GM18511 (cell line): ENCODE data around the gene LY6G6D.
"Not testable (repeated sequence)": the region's sequence is repeated elsewhere in the genome, so short reads cannot be mapped to it uniquely, and the experiment has no call there.

Source experiments
- ATAC-seq: cut with Tn5 transposase; IDR thresholded peaks from one replicate; pipeline ENCODE4 v1.9.1; 2021; ENCODE audit warnings: mild to moderate bottlenecking, moderate library complexity; ENCODE audit not compliant: unreplicated experiment

LY6G6D gene

DNA sequence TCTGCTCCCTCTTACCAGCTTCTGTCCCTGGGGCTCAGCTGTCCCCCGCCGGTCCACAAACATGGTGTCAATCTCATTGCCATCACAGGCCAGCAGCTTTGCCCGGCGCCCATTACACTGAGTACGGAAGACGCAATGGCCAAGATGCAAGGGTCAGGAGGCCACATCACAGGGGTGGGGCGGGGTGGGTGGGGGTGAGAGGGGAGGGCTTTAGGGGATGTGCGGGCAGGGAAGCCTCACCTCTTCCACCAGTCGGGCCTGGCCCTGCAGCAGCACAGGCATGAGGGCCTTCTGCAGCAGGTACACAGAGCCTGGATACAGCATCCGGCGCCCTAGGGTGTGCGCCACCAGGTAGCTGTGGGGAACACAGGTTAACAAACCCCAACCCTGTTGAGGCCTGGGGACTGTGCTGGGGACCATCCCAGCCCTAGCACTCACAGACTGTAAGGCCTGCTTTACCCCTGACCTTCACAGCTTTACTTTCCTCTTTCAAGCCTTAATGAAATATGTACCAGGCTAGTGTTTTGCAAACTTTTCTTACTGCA lies 23.5 kb upstream of the LY6G6D start:
- no peak for ATAC-seq

DNA sequence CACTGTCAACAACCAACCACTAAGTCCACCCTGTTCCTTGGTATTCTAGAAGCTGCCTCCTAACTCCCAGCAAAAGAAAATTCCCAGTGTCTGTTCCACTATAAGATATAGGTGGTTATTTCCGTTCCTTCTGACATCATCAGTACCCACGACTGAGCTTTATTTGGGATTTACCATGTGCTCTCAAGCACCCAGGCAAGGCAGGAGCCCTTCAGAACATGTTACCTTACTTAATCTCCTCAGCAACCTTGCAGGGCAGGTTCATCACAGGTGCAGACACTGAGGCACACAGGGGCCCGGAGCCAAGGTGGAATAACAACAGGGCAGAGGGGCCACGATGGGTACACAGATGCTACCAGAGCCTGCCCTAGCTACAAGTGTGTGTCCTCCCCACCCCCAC lies 22.8 kb upstream of the LY6G6D start:
- ATAC-seq = no peak

DNA sequence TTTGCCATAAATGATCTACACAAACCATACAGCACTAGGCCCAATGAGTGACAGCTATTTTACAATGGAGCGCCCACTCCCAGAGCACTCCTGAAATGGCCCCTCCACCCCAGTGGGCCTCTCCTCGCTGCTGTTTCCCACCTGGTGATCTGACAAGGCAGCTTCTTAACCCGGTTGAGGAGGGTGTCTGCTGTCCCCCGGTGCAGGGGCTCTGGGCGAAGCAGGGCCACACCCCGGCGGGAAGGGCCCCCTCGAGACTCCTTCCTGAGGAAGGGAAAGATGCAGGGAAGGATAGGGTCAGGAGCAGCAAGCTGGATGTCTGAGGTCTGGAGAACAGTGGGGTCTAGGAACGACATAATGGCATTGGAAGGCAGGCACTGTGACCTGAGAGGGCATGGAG lies 22.3 kb upstream of the LY6G6D start:
- ATAC-seq = no peak

DNA sequence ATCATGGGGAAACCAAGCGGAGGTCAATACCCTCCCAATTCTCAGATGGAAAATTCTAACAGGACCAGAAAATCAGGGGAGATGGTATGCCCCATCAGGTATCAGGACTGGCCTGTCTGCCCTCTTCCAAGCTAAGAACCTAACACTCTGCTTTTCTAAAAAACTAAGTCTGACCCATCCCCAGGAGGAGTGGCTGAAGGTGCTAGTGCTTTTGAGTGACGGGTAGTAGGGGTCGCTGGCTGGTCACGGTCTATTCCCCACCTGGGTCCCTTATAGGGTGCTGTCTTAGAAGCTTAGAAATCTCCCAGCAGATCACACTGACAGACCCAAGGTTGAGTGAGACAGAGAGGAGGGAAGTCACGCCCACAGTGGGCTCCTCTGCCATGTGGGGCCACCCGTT lies 21.6 kb upstream of the LY6G6D start:
- no peak for ATAC-seq

DNA sequence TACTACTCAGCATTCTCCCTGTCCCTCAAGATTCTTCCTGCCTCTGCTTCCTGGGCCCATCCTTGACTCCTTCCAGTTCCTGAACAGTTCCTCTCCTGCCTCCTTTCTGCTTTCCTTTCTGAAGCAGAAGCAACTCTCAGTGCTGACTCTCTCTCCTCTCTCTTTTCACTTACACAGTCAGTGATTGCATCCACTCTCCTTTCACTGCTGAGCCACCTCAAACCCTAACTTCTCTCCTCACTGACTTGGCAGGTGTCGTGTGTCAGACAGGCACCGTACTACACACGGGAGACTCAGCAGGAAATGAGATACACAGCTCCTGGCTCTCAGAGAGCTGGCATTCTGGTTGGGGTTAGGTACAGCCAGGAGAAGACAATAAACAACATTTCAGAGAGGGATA lies 17.6 kb upstream of the LY6G6D start:
- no peak for ATAC-seq

DNA sequence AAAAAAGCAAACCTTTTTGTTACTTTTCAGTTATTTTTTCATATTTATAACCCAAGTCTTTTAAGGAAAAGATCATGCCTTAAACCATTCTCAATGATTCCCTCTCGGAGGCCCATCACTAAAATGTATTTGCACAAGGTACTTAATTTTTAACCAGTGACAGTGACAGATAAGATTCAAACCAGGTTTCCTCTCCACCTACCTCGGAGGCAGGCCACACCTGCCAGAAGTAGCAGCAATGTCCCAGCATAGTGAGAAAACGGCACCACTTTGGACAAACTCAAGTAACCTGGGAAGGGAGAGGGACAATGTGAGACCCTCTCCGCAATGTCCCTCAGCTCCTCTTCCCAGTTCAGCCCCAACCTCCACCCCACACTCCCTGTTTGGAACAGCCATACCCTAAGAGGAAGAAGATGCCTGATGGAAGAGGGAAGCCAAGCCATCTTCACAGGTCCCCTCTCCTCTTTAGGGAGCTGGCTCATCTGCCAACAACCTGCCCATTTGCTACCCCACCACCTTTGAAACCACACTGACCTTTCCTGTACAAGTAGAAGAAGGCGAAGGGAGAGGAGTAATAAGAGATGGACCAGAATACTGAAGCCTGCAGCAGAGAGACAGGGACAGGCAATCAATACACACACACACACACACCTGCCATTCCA lies 14.3 kb upstream of the LY6G6D start:
- no peak for ATAC-seq

DNA sequence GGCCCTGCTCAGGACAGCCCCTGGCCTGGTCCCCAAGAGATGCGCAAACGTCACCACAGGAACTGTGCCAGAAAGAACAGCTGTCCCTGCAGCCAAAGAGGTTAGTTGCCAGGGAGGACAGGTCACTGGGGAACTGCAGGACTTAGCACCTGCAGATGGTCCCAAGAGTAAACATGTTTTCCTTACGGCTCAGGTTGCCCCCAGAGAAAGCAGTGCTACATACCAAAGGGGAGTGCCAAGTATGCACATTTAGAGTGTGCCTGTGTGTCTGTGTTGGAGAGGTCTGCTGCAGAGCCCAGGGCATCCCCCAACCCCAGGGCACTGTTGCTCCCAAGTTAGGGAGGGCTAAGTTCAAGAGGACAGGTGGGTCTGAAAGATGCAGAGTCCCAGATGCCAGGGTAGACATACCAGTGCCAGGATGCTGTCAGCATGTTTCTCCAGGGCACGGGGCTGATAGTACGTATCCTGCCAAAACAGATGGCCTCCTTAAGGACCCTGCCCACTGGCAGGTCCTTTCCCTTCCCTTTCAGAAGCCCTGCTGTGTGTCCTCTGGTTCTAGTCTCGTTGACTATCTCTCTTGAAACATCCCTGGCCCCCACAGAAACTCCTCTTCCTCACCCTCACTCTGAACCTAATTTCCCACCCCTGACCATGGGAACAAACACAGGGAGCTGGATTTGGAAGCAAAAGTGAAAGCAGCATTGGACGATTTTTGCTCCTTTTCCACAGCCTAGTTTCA lies 13.3 kb upstream of the LY6G6D start:
- ATAC-seq = no peak

DNA sequence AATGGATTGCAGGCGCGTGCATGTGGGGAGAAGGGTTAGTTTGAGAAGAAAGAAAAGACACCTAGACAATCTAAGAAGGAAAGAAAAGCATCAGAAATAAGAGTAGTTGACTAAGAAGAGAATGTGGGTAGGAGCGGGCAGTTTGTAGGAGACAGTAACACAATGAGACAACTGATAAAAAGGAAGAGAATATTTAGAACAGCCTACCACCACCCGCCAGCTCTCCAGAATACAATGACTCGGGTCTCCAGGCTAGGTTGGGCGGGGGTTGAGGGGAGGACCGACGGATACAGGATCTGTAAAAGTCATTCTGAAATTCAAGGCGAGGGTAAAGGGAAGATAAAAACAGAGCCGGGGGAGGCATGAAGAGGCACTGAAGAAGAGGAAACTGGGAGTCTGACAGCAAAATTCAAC lies 12.7 kb upstream of the LY6G6D start:
- ATAC-seq = no peak

DNA sequence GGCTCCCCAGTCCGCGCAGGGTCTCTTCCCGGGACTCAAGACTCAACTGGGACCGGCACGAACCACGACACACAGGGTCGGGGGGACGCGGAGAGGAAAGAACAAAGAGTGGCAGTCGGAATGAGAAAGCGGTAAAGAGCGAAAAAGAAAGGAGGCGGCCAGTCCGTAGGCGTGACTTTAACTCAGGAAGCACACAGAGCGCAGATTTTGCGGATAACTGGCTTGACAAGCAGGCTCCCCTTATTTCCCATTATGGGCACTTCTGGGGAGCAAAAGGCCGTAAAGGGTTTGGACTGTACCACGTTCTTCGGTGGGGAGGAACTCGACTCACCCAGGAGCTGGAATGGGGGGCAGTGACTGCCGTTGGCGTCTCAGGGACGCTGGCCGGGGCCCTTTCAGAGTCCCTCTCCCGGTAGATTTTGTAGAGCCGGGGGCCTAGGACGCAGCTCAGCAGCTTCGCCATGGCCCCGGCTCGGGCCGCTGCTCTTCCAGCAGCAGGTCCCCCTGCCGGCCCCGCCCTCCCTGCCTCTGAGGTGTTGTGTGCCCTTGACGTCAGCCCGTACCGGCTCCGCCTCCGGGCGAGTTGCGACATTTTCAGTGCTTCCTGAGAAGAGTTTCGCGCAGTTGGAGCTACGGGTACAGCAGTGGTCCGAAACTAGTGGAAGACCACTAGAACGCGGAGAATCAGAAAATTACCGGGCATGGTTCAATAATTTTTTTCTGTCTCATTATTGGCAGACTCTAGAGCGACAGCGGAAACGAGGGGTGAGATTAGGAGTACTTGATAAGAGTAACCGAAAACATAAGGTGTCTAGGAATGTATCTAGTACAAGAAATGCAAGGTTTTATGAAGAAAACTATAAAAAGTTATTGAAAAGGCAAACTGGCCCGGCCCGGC lies 12.1 kb upstream of the LY6G6D start, which contains the start of gene ABHD16A:
ABHD16A (minus strand) TSS at position 506 of the 898 bp plus-strand sequence; CDS start at position 463, 43 bp downstream.
- peak; percentile 89 for ATAC-seq

DNA sequence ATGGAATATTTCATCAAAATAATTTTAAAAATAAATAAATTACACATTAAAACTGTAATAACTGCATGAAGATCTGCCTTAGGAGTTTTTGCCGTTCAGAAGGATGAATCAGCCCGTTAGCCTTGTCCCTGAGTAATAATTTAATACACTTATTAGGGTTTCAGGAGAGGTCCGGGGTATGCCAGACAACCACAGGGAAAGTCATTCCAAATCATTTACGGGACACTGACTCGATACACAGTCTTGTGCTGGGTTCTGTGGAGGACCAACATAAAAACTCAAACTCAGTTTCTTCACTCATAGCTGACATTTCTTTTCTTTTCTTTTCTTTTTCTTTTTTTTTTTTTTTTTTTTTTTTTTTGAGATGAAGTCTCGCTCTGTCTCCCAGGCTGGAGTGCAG lies 9.2 kb upstream of the LY6G6D start:
- ATAC-seq = no peak

DNA sequence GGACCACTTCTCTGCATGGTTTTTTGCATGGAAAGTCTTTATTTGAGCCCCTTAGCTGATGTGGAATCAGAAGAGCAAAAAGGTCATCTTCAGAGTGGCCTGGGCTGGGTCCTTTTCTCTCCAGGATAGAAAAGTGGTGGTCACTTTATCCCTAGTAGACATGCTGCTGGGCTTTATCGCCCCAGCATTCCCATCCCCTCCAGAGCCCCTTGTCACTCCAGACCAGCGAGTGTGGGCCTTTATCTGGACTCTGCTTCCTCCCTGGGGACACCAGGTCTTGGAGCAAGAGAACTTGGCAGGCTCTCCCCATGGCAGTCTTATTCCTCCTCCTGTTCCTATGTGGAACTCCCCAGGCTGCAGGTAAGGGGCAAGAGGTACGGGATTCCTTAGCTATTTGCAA lies 8.5 kb upstream of the LY6G6D start, which contains the start of gene LY6G6F:
LY6G6F (plus strand) TSS at position 268 of the 400 bp plus-strand sequence; CDS start at position 309, 41 bp downstream.
- no peak for ATAC-seq

DNA sequence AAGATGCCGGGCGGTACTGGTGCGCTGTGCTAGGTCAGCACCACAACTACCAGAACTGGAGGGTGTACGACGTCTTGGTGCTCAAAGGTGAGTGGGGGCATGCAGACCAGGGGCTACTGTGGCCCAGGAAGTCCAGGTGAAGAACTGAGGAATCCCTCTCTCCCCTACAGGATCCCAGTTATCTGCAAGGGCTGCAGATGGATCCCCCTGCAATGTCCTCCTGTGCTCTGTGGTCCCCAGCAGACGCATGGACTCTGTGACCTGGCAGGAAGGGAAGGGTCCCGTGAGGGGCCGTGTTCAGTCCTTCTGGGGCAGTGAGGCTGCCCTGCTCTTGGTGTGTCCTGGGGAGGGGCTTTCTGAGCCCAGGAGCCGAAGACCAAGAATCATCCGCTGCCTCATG lies 7.4 kb upstream of the LY6G6D start:
- ATAC-seq = no peak

DNA sequence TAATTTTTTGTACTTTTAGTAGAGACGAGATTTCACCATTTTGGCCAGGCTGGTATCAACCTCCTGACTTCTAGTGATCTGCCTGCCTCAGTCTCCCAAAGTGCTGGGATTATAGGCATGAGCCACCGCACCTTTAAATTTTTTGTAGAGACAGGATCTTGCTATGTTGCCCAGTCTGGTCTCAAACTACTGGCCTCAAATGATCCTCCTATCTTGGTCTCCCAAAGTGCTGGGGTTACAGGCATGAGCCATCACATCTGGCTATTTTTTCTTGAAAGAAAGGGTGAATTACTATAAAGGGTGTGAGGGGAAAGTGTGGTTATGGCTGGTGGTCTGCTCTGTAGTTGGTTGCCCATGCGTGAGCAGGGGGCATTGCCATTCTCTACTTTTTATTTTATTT lies 6.9 kb upstream of the LY6G6D start:
- no peak for ATAC-seq

DNA sequence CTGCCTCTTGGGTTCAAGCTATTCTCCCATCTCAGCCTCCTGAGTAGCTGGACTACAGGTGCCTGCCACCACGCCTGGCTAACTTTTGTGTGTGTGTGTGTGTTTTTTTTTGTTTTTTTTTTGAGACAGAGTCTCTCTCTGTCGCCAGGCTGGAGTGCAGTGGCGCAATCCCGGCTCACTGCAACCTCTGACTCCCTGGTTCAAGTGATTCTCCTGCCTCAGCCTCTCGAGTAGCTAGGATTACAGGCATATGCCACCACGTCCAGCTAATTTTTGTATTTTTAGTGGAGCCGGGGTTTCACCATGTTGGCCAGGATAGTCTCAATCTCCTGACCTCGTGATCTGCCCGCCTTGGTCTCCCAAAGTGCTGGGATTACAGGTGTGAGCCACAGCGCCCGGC lies 6.0 kb upstream of the LY6G6D start:
- not testable (repeated sequence) for ATAC-seq

DNA sequence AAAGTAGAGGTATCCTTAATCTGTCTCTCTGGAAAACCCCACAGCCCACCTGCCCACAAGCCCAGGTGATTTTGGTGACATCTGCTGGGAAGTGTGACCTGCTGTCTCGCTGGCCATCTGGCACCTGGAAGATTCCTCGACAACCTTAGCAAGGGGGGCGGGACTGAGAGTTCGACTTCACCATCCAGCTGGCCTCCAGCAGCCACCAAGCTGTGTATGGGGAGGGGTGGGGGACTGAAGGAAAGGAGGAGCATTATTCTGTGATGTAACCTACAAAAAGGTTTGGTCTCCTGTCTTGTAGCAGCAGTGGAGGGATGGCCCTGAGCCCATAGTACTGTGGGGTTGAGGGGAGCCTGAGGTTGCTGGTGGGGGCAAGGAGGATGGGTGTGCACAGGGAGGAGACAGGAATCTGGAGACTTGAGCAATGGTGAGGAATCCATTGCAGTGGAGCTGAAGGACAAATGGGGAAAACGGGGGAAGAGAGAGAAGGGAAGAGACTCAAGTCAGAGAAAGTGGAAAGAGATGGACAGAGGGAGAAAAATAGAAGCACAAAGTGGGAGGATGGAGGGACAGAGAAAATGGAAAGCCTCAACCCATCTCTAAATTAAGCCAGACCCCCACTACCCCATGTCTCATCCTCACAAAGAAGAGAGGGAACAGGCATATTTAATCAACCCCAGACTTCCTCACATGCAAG lies 4.5 kb upstream of the LY6G6D start:
- ATAC-seq = no peak

DNA sequence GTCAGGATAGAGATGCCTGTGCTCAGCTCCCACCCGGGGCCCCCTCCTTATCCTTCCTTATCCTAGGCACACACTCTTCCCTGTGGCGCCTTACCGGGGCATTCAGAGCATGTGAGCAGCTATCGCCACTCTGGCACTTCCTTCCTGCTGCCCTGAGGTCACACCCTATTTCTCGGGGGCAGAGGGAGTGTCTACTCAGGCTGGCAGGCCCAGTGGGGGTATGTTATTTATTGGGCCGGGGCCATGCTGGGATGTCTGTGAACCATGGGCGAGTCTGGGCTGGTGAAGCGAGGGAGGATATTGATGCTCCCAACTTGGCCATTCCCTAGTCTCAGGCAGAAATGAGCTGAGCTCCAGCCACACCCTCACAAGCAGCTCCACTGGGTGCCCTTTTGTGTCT lies 3.9 kb upstream of the LY6G6D start:
- no peak for ATAC-seq

DNA sequence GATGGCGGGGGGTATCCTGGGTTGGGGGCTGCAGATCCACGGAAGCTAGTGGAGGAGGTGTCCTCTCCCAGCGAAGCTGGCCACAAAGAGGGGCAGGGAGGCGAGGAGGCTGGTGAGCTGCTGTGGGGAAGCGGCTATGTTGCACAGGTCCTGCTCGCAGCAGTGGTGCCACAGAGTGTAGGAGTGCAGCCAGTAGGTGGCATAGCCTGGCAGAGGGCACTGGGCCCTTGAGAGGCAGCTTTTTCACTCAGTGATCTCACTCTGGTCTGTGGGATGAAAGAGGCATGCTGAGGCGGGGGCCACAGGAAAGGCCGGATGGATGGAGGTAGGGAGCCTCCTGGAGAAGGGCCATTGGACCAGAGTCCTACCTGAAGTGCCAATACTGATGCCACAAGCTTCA lies 2.9 kb upstream of the LY6G6D start:
- no peak for ATAC-seq

DNA sequence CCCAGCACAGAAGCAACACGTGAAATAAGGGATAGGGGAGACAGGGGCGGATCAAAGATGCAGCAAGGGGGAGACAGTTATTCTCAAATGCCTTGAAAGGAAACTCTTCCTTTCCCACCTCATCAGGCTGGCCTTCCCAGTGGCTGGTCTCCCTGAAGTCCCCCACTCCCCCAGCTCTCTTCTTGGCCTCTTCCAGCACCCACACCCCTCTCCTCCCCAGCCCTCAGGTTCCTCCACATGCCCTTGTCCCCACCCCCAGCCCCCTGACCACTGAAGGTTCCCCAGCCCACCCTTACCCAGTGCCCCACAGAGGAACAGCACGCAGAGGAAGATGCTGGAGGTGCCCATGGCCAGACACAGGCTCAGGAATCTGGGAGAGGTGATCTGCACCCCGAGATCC lies 1.7 kb upstream of the LY6G6D start:
- no peak for ATAC-seq

DNA sequence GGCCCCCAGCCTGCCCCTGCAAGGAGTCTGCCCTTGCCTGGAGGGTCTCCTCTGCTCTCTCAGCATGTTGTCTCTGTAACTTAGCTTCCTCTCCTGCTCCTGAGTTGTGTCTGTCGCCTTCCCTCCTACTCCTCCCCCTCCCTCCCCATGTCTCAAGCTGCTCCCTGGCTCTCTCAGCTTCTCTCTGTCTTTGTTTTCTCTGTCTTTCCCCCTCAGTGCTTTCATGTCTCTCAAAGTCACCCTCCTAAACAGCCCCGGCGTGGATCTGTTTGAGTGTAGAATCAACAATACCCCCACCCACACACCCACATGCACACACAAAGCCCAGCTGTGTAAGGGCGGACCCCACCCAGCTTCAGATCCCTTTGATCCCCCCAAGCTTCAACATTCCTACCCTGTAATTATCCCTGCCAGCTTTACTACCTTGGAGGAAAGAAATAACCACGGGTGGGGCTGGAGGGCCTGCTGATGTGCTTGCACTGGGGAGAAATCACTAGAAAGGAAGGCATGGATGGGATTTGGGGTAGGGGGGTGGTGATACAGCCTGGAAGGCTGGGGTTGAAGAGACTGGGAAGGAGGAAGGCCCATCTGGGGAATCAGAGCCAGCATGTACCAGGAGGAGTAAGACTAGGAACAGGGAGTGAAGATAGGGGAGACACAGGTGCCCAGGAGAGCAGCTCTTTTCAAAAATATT lies 1.0 kb upstream of the LY6G6D start:
- no peak for ATAC-seq
